GM12865 (cell line): ENCODE results near the gene HACD3.
A peak's percentile ranks its signal among the peaks of the same experiment; 100 is the strongest.

ENCODE experiments used
- DNase-seq: peaks from one replicate; pipeline ENCODE4 v3.0.0; 2010; ENCODE audit warnings: low read depth
- H3K4me3 ChIP-seq: 2 replicates; pipeline ENCODE4 v1.5.1; 2011; ENCODE audit warnings: mild to moderate bottlenecking, low read depth, low read length, control low read depth
- CTCF ChIP-seq: IDR thresholded peaks from 2 replicates; pipeline ENCODE4 v1.5.1; 2011; ENCODE audit warnings: low read length, control low read depth, low read depth, inconsistent platforms; ENCODE audit not compliant: insufficient read depth; ENCODE audit errors: missing control alignments

The HACD3 gene

GRCh38 chr15:65558336-65558735 lies 28.1 kb downstream of the HACD3 start:
- TF ChIP-seq CTCF = no peak
- no peak overlapping the region for H3K4me3 ChIP-seq
- no peak for DNase-seq

GRCh38 chr15:65558997-65559760 lies 28.9 kb downstream of the HACD3 start:
- TF ChIP-seq CTCF = no peak
- DNase-seq = no peak
- H3K4me3 ChIP-seq = no peak overlapping the region

- H3K4me3 ChIP-seq = no peak overlapping the region
- TF ChIP-seq CTCF = no peak
- DNase-seq = no peak
Measured at GRCh38 chr15:65559941-65560340, 29.7 kb downstream of the HACD3 start.

GRCh38 chr15:65561934-65562333 lies 31.7 kb downstream of the HACD3 start:
- TF ChIP-seq CTCF = no peak
- H3K4me3 ChIP-seq = no peak overlapping the region
- DNase-seq = no peak

- DNase-seq = no peak
- no peak for TF ChIP-seq CTCF
- H3K4me3 ChIP-seq = no peak overlapping the region
Measured at GRCh38 chr15:65569728-65570127, 39.5 kb downstream of the HACD3 start.

- no peak for TF ChIP-seq CTCF
- peak; percentile 8 for DNase-seq
- H3K4me3 ChIP-seq = no peak overlapping the region
Measured at GRCh38 chr15:65571971-65572370, 41.7 kb downstream of the HACD3 start.

GRCh38 chr15:65576664-65577063 lies 46.4 kb downstream of the HACD3 start:
- no peak for DNase-seq
- no peak for TF ChIP-seq CTCF
- H3K4me3 ChIP-seq = no peak overlapping the region
